Left forelimb (tissue), 1 donor: ENCODE measurements around the gene PHIP.
A peak's percentile ranks its signal among the peaks of the same experiment; 100 is the strongest.
"Not testable (repeated sequence)": the region's sequence is repeated elsewhere in the genome, so short reads cannot be mapped to it uniquely, and the experiment has no call there.

Source experiments
- DNase-seq: peaks from one replicate; pipeline ENCODE4 v3.0.0-alpha.2; 2018; ENCODE audit warnings: low spot score

Gene PHIP

DNA sequence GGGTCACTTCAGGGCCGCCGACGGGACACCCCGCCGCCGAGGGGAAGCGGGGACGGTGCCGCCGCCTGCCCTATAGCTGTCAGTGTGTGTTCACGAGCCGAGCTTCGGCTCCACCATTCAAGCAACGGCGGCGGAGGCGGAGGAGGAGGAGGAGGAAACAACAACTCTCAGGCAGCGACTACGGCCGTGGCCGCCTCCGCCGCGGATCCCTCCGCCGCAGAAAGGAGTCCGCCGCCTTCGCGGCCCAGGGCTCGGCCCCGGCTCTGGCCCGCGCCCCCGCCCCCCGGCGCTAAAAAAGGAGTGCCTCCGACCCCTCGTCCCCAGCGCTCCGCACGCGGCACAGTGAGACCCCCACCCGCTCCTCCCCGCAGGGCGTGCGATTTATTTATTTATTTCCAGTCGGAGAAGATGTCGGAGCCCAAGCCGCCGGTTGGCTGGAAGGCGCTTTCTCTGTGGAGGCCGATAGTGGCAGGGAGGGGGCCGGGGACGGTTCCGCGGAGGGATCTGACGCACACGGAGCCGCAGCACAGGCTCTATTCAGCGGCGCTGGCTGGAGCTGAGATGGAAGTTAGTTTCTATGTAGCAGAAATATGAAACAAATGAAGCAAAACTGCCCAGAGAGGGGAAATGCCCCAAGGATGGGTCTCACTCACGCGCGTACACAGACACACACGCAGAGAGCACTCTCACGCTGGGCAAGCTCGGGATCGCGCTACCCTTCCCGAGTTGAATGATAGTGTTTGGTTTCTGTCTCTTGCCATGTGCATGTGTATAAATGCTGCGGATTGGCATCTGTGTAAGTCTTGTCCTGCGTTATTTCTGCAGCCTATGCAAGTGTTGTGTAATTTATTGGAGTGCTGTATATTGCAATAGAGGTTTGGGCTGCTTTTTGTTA lies at the start of gene PHIP:
PHIP (minus strand) TSS at position 180 of the 895 bp plus-strand sequence. CDS start 186 bp downstream, outside the sequence.
- DNase-seq: peak; percentile 97

DNA sequence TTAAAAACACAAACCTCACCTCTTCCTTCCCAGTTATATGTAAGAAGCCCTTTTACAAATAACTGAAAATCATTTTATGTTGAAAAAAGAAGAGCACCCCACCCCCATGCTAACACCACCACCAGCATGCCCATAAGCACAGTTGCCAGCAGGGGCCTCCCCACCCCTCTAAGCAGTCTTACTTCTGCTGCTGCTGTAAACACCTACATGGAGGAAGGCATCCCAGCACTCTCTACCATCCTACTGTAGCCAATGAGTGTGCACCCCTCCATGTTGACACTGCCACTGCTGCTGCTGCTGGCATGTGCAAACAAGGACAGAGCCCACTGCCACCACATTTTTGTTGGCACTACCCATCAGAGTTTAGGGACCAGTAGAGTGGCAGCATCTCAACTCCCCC lies 49.6 kb upstream of the PHIP start:
- DNase-seq: no peak

GRCh38 chr6:79119217-79119616 lies 41.2 kb upstream of the PHIP start:
- DNase-seq: no peak

- no peak for DNase-seq
Measured at GRCh38 chr6:79117752-79118151, 39.7 kb upstream of the PHIP start.

- no peak for DNase-seq
Measured at GRCh38 chr6:79115553-79116182, 37.6 kb upstream of the PHIP start.

GRCh38 chr6:79111549-79111948 lies 33.5 kb upstream of the PHIP start:
- DNase-seq: no peak

DNA sequence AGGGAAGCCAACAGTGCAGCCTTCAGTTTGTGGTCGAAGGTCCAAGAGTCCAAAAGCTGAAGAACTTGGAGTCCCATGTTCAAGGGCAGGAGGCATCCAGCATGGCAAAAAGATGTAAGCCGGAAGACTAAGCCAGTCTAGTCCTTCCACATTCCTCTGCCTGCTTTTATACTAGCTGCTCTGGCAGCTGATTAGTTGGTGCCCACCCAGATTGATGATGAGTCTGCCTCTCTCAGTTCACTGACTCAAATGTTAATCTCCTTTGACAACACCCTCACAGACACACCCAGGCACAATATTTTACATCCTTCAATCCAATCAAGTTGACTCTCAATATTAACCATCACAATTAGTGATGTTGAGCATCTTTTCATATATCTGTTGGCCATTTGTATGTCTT lies 23.1 kb upstream of the PHIP start:
- DNase-seq: no peak

- DNase-seq: no peak
Measured at GRCh38 chr6:79100304-79100703, 22.2 kb upstream of the PHIP start.

DNA sequence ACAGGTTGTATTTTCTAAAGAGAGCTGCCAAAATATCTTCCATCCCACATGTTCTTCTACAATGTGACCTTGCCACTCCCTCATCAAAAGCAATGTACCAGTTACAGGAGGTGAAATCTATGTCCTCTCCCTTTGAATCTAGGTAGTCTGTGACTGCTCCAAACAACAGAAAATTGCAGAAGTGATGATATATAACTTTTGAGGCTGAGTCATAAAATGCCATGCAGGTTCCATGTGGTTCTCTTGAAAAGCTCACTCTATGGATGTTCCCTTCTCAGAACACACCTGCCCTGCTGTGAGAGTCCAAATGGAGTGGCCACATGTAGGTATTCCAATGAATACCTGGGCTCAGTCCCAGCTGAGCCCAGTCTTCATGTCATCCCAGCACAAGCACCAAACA lies 16.9 kb upstream of the PHIP start:
- DNase-seq: no peak

GRCh38 chr6:79091801-79092200 lies 13.7 kb upstream of the PHIP start:
- not testable (repeated sequence) for DNase-seq

- no peak for DNase-seq
Measured at GRCh38 chr6:79089552-79090404, 11.7 kb upstream of the PHIP start.

DNA sequence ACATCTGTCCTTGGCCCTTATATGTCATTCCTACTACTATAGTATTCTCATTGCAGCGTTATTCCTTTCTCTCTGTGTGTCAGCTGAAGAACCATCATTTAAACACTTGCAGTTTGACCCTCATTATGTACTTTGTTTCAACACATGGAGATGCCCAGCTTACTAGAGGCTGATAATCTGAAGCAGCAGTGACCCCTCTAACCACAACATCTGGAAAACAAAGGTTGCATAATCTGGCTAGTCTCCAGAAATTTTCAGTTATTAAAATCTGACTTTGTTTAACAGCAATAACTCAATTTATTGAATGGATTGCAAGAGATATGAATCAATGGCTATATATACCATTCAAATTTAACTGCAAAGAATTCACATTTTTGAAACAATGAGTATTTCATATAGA lies 6.6 kb upstream of the PHIP start:
- no peak for DNase-seq

GRCh38 chr6:79082304-79082703 lies 4.2 kb upstream of the PHIP start:
- DNase-seq: no peak

GRCh38 chr6:79081663-79082062 lies 3.6 kb upstream of the PHIP start:
- DNase-seq: no peak

DNA sequence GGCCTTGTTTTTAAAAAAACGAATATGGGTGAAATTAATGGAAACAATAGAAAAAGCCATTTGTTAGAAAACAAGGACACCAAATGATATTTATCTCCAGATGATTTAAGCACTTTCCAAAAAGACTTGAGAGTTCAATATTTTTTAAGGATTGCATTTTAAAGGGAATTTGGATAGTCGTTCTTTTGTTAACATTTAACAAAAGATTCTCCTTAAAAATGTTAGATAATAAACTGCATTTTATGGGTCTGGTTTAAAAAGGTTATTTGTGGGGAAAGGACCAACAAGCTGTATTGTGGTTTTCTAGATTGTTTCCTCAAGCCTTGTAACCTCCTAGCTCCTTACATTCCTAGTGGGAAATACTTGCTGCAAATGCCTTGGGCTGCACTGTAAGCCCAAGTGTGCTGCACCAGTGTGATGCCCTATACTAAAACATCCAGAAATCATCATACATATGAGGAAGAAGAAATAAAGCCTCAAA lies 1.5 kb upstream of the PHIP start:
- no peak for DNase-seq

DNA sequence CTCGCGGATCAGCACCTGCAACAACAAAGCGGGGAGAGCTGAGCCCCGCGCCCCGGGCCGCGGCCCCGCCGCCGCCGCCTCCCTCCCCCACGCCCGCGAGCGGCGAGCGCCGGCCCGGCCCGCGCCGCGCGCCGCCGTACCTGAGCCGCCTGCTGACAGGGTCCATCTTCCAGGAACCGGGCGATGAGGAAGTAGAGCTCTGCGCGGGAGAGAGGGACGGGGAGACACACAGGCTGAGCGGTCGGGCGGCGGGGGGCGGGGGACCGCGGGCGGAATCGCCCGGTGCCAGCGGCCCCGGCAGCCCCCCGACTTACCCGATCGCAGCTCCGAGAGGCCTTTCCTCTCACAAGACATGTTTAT lies 359 bp downstream of the PHIP start:
- DNase-seq: no peak

DNA sequence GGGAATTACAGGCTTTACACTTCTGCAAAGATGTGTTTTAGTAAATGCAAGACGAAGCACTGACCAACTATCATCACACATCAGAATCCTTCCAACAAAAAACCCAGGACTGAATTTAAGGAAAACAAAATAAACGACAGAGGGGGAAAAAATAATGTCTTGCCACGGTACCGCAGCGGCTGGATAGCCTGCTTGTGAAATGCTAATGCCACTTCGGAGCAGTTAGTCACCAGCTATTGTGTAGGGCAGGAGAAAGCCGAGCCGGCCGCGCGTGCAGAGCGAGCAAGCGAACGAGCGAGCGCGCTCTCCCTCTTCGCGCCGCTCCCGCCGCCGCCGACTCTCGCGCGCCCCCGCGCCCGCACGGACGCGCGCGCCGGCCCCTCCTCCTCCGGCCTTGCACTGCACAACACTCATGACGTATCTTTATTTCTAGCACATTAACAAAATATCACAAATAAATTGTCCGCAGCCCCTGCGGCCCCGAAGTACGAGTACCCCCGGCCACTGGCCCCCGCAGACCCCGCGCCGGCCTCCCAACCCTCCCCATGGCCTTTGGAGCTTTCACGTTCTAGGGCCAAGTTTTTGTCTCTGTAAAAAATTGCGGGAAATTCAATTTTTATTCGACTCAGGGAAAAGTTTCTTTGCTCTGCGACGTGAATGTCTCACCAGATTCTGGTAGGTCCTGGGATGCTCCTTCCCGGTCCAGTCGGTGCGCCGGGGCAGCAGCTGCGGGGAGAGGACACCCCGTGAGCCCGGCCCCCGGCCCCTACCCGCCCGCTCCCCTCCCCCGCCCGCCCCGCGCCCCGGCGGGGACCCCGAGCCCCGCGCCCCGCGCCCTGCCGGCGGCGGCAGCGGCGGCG lies 1.0 kb downstream of the PHIP start:
- DNase-seq: peak; percentile 97

DNA sequence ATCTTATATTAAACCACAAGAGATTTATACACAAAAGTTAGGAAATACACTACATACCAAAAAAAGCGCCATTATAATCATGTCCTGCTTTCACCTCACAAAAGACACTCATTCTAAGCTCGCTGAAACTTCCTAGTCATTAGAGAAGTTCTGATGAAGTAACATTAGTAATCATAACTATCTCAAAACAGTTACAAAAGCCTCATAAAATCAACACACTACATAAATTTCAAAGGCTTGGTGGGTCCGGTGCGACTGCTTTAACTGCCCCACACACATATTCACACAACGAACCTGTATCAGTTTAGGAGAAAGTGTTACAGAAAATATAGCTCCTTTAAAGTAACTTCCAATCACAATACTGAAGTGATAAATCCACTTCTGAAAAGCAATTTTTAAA lies 1.9 kb downstream of the PHIP start:
- DNase-seq: no peak

GRCh38 chr6:79073888-79074287 lies 4.2 kb downstream of the PHIP start:
- no peak for DNase-seq

DNA sequence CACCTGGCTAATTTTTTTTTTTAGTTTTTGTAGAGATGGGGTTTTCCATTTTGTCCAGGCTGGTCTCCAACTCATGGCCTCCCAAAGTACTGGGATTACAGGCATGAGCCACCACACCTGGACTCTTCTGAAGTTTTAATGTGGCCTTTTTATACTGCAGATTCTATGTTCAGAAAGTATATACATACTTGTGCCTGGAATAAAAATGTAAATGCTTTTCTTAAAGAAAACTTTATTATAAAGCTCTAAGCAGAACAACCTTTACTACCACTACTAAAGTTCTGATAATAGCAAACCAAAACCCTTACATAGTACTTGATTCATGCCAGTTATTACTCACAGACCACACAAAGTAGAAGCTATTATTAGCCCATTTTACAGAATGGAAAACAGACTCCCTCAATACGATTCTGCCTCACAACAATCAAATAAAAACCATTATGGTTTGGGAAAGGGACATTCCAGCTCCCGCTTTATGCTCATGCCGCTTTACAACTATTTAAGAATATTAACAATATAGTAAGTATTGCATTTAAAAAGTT lies 5.3 kb downstream of the PHIP start:
- no peak for DNase-seq

GRCh38 chr6:79071547-79071946 lies 6.5 kb downstream of the PHIP start:
- DNase-seq: no peak
